Natural killer cell (primary cell): ENCODE data around the gene TANGO2. TPM values are rescaled to one million over a fixed set of nuclear protein-coding genes. Genes with fewer than 3 reads are reported as not detected.

Source experiments
- ATAC-seq, 3 donors: fragments of 150-1000 bp in 2 of 3; fragments of 200-7000 bp in 1 of 3; cut with Tn5 transposase; 1 replicate in 1 of 3; 2 replicates in 2 of 3; pipeline ENCODE4 v1.10.0; 2021; ENCODE audit warnings: mild to moderate bottlenecking in 2 of 3, moderate library complexity in 2 of 3
- DNase-seq, 2 donors: peaks; one replicate each; pipeline versions ENCODE4 v3.0.0 to v3.0.0-alpha.2; 2013 to 2021; ENCODE audit warnings: mixed read lengths in 1 of 2
- H3K27ac ChIP-seq: one replicate; pipeline ENCODE4 v1.5.1; 2013; ENCODE audit warnings: mild to moderate bottlenecking, low read length
- H3K27me3 ChIP-seq: one replicate; pipeline ENCODE4 v1.6.1; 2013; ENCODE audit warnings: low read length; ENCODE audit not compliant: control insufficient read depth, insufficient read depth
- H3K36me3 ChIP-seq: one replicate; pipeline ENCODE4 v1.6.1; 2013; ENCODE audit warnings: low read length; ENCODE audit not compliant: control insufficient read depth, insufficient read depth
- H3K4me1 ChIP-seq: one replicate; pipeline ENCODE4 v1.6.1; 2013; ENCODE audit warnings: low read length; ENCODE audit not compliant: control insufficient read depth, insufficient read depth
- H3K4me3 ChIP-seq: one replicate; pipeline ENCODE4 v1.5.1; 2013; ENCODE audit warnings: low read length
- H3K9me3 ChIP-seq: one replicate; pipeline ENCODE4 v1.6.1; 2013; ENCODE audit warnings: low read length; ENCODE audit not compliant: control insufficient read depth, insufficient read depth
- H3K27ac Mint-ChIP-seq, 2 donors: one replicate each; pipeline ENCODE4 v1.8.0; 2022; ENCODE audit warnings: mild to moderate bottlenecking in 2 of 2, mixed read lengths in 2 of 2, moderate library complexity in 1 of 2
- H3K27me3 Mint-ChIP-seq, 2 donors: one replicate each; pipeline ENCODE4 v1.8.0; 2022; ENCODE audit warnings: low read depth in 2 of 2, mixed read lengths in 2 of 2
- H3K36me3 Mint-ChIP-seq: one replicate; pipeline ENCODE4 v1.8.0; 2022; ENCODE audit warnings: mixed read lengths
- H3K4me1 Mint-ChIP-seq, 2 donors: one replicate each; pipeline ENCODE4 v1.8.0; 2022; ENCODE audit warnings: mixed read lengths in 2 of 2
- H3K4me3 Mint-ChIP-seq: one replicate; pipeline ENCODE4 v1.8.0; 2022; ENCODE audit warnings: mild to moderate bottlenecking, moderate library complexity, mixed read lengths
- H3K9me3 Mint-ChIP-seq, 2 donors: one replicate each; pipeline ENCODE4 v1.8.0; 2022; ENCODE audit warnings: mixed read lengths in 2 of 2
- CTCF ChIP-seq: fragments of 200-600 bp; IDR thresholded peaks from one replicate; pipeline ENCODE4 v1.8.0; 2022; ENCODE audit warnings: antibody characterized with exemption
- WGBS: methylation state at CpG from one replicate; pipeline ENCODE4 v1.1.7; 2013; ENCODE audit warnings: missing lambda C conversion rate; ENCODE audit not compliant: insufficient coverage; 5-methylcytosine and 5-hydroxymethylcytosine counted together
- intact Hi-C: fragments of 100-400 bp; cut with micrococcal nuclease; formaldehyde crosslinking; loops from one replicate; pipeline ENCODE4 v1.14.2; 2022
- total RNA-seq, 4 donors: library from RNA; stranded (reverse); fragments of 120-200 nt in 1 of 4; gene quantifications; one replicate each; pipeline versions ENCODE4 v1.2.3 to v1.2.4, GENCODE V29; 2013 to 2022

Gene TANGO2
- total RNA-seq, 3 donors from 2014 or later (not counting 1 experiment from before 2014, with no cell fraction given), result 33.3 to 53.0 (median 46.2) TPM

DNA sequence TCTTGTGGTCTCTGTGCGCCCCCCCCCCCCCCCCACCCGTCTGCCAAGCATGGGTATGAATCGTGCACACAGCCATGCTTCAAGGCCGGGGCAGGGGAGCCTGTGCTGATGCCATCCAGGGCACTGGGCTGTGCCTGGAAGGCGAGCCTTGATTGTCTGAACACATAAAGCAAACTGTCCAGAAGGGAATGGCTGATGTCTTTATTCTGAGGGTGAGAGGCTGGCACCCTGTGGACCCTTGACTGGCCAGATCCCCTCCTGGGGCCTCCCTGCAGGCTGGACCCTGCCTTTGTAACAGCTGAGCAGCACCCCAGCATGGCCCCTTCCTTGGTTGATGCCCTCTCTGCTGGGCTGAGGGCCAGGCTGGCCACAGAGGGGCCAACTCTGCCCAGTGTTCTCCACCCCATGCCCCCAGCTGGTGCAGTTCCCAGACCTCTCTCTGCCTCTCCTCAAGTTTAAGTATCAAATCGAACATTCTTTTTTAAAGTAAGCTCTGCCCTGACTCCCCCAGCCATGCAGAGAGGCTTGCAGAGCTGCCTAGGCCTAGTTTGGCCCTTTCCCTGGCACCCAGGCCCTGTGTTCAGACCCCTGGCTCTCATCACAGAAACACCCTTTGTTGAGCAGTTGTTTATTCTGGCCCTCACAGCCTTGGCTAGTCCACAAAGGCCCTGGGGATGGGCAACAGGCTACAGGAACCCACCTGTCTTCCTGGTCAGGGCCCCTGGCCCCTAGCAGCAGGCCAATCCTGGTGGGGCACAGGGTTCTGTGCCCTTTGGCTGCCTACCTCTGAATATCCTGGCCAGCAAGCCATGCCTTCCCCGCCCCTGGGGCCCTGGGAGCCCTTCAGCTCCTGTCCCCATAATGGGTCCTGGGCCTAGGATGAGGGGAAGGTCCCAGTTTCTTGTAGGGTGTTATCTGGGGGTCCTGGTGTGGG is 91.0 kb downstream of the TANGO2 start:
- intact Hi-C loops, result no loop called here
- no peak for TF ChIP-seq CTCF
- Histone ChIP-seq H3K9me3 (no peaks in the 10 kb centered on the region), H3K27ac (peak overlapping the region; percentile 40), H3K4me3 (no peak overlapping the region), H3K27me3 (no peaks in the 10 kb centered on the region), H3K4me1 (peaks cover 69% of the 10 kb centered on the region), H3K36me3 (peaks cover 68% of the 10 kb centered on the region)
- Mint-ChIP-seq H3K36me3 (no peaks in the 10 kb centered on the region), H3K4me1 (peaks cover 15 to 41% of the 10 kb centered on the region in 2 donors), H3K27ac (peak overlapping the region; percentile 58 to 80), H3K27me3 (no peaks in the 10 kb centered on the region), H3K4me3 (no peak overlapping the region), H3K9me3 (no peaks in the 10 kb centered on the region)
- no peak for DNase-seq
- peak in 1 of 3 donors; percentile 12 for ATAC-seq
- 65% methylated on average over 6 of the region's 7 CpGs for WGBS

DNA sequence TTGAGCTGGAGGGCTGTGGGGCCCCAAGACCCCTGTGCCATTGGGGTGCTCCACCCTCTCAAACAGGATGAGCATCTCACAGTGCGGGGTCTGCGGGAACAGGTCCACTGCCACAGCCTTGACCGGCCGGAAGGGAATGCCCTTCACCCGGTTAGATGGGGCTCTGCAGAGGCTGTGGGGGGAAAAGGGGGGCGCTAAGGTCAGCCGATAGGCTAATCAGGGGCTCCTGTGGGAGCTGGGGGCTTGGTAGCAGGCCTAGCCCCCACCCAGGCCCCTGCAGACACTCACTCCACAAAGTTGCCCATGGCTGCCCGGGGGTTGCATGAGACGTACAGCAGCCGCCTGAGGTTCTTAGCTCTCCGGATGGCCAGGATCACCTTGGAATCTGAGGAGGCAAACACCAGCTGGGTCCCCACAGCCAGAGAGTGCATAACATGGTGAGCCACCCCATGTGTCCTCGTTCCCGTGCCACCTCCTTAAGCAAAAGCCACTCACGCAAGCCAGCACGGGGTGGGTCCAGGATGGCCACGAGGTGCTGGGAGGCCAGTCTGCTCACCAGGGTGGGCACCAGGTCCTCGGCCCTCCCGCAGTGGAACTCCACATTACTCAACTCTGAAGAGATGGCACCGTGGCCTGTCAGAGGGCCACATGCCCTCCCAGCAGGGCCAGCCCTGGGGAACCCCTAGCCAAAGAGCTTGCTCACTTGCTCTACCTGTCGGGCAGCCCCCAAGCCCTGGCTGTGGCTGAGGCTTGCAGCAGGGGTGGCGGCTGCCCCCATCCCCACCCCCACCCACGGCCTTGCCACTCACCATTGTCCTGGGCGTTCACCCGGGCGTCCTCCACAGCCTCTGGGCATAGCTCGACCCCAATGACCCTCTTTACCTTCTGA is 92.0 kb downstream of the TANGO2 start:
- Histone ChIP-seq H3K9me3 (no peaks in the 10 kb centered on the region), H3K27ac (no peak overlapping the region), H3K36me3 (peaks cover 59% of the 10 kb centered on the region), H3K4me3 (no peak overlapping the region), H3K27me3 (no peaks in the 10 kb centered on the region), H3K4me1 (peaks cover 71% of the 10 kb centered on the region)
- Mint-ChIP-seq H3K27me3 (no peaks in the 10 kb centered on the region), H3K36me3 (no peaks in the 10 kb centered on the region), H3K4me3 (no peak overlapping the region), H3K4me1 (peaks cover 15 to 41% of the 10 kb centered on the region in 2 donors), H3K27ac (peak overlapping the region; percentile 58 to 80), H3K9me3 (no peaks in the 10 kb centered on the region)
- ATAC-seq, result no peak
- intact Hi-C loops, result no loop called here
- TF ChIP-seq CTCF, result no peak
- no peak for DNase-seq
- 88% methylated on average over 26 of the region's 26 CpGs for WGBS

DNA sequence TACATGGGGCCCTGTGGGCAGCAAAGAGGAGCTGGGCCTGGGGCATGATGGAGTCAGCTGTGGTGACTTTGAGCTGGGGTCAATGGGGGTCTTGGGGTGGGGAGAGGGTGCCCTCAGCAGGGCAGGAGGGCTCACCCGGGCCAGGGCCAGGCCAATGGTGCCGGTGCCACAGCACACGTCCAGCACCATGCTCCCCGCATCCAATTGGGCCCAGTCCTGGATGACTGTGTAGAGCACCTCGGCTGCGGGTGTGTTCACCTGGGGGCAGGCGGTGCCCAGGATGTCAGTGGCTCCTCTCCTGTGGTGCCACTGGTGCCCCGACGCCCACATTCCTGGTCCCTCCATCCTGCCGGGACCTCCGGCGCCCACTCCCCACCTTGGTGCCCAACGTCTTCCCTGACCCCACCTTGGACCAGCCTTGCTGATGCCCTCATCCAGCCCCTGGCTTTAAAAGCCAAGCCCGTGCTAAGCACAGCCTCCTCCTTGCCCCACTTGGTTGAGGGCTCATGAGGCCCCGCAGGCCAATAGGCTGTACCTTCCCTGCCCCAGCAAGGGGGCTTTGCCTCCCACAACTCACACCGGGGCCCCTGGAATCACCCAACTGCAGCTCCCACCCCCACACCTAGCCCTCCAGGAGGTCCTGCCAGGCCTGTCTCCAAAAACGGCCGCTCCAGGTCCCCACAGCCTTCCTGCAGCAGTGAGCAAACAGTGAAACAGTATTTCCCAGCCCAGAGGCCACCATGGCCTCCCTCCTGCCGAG is 92.8 kb downstream of the TANGO2 start:
- 97% methylated on average over 19 of the region's 19 CpGs for WGBS
- Histone ChIP-seq H3K27me3 (no peaks in the 10 kb centered on the region), H3K4me3 (no peak overlapping the region), H3K27ac (no peak overlapping the region), H3K9me3 (no peaks in the 10 kb centered on the region), H3K4me1 (peaks cover 78% of the 10 kb centered on the region), H3K36me3 (peaks cover 52% of the 10 kb centered on the region)
- peaks cover 24 to 43% of the 10 kb centered on the region in 2 donors for H3K4me1 Mint-ChIP-seq
- intact Hi-C loops, result no loop called here
- peak overlapping the region in 1 of 2 donors; percentile 76 for H3K27ac Mint-ChIP-seq
- H3K27me3 Mint-ChIP-seq, result no peaks in the 10 kb centered on the region
- H3K4me3 Mint-ChIP-seq, result no peak overlapping the region
- H3K36me3 Mint-ChIP-seq, result no peaks in the 10 kb centered on the region
- DNase-seq, result no peak
- ATAC-seq, result no peak
- no peak for TF ChIP-seq CTCF
- H3K9me3 Mint-ChIP-seq, result no peaks in the 10 kb centered on the region
